ENCODE measurements around the gene MELTF.

MELTF gene

GRCh38 chr3:197021231-197021630 lies 8.4 kb downstream of the MELTF start:
- no CpG with 5 or more reads among the region's 10 CpGs for WGBS (ENCODE audit: insufficient coverage, insufficient read length)
- Histone ChIP-seq H3K9me3 (ENCODE audit: control insufficient read depth, insufficient read depth, low read length) (no peaks in the 10 kb centered on the region), H3K27me3 (ENCODE audit: control insufficient read depth, insufficient read depth, low read length) (no peaks in the 10 kb centered on the region), H3K27ac (ENCODE audit: low read length) (no peak overlapping the region), H3K4me3 (ENCODE audit: low read length) (no peak overlapping the region), H3K4me1 (ENCODE audit: control insufficient read depth, insufficient read depth, low read length) (peaks cover 4% of the 10 kb centered on the region; the same call in 1 of the 2 replicates), H3K36me3 (ENCODE audit: control insufficient read depth, insufficient read depth, low read length) (no peaks in the 10 kb centered on the region)
- no peak for DNase-seq (ENCODE audit: low read depth, low spot score)

GRCh38 chr3:197019535-197019934 lies 10.1 kb downstream of the MELTF start:
- no peaks in the 10 kb centered on the region for H3K27me3 ChIP-seq (ENCODE audit: control insufficient read depth, insufficient read depth, low read length)
- H3K9me3 ChIP-seq (ENCODE audit: control insufficient read depth, insufficient read depth, low read length) = no peaks in the 10 kb centered on the region
- no peaks in the 10 kb centered on the region for H3K36me3 ChIP-seq (ENCODE audit: control insufficient read depth, insufficient read depth, low read length)
- no peak overlapping the region for H3K27ac ChIP-seq (ENCODE audit: low read length)
- peaks cover 4% of the 10 kb centered on the region; the same call in 1 of the 2 replicates for H3K4me1 ChIP-seq (ENCODE audit: control insufficient read depth, insufficient read depth, low read length)
- WGBS (ENCODE audit: insufficient coverage, insufficient read length) = no CpG with 5 or more reads among the region's 13 CpGs
- H3K4me3 ChIP-seq (ENCODE audit: low read length) = no peak overlapping the region
- DNase-seq (ENCODE audit: low read depth, low spot score) = no peak

GRCh38 chr3:197019021-197019420 lies 10.6 kb downstream of the MELTF start:
- DNase-seq (ENCODE audit: low read depth, low spot score) = no peak
- no peak overlapping the region for H3K27ac ChIP-seq (ENCODE audit: low read length)
- no peaks in the 10 kb centered on the region for H3K9me3 ChIP-seq (ENCODE audit: control insufficient read depth, insufficient read depth, low read length)
- peaks cover 4% of the 10 kb centered on the region; the same call in 1 of the 2 replicates for H3K4me1 ChIP-seq (ENCODE audit: control insufficient read depth, insufficient read depth, low read length)
- no CpG with 5 or more reads among the region's 6 CpGs for WGBS (ENCODE audit: insufficient coverage, insufficient read length)
- H3K27me3 ChIP-seq (ENCODE audit: control insufficient read depth, insufficient read depth, low read length) = no peaks in the 10 kb centered on the region
- no peak overlapping the region for H3K4me3 ChIP-seq (ENCODE audit: low read length)
- no peaks in the 10 kb centered on the region for H3K36me3 ChIP-seq (ENCODE audit: control insufficient read depth, insufficient read depth, low read length)

GRCh38 chr3:197017003-197017402 lies 12.6 kb downstream of the MELTF start:
- Histone ChIP-seq H3K27ac (ENCODE audit: low read length) (no peak overlapping the region), H3K27me3 (ENCODE audit: control insufficient read depth, insufficient read depth, low read length) (no peaks in the 10 kb centered on the region), H3K36me3 (ENCODE audit: control insufficient read depth, insufficient read depth, low read length) (no peaks in the 10 kb centered on the region), H3K4me3 (ENCODE audit: low read length) (no peak overlapping the region), H3K9me3 (ENCODE audit: control insufficient read depth, insufficient read depth, low read length) (no peaks in the 10 kb centered on the region), H3K4me1 (ENCODE audit: control insufficient read depth, insufficient read depth, low read length) (peaks cover 4% of the 10 kb centered on the region; the same call in 1 of the 2 replicates)
- DNase-seq (ENCODE audit: low read depth, low spot score) = no peak
- no CpG with 5 or more reads among the region's 18 CpGs for WGBS (ENCODE audit: insufficient coverage, insufficient read length)

GRCh38 chr3:197015790-197016736 lies 13.6 kb downstream of the MELTF start:
- no peaks in the 10 kb centered on the region for H3K36me3 ChIP-seq (ENCODE audit: control insufficient read depth, insufficient read depth, low read length)
- H3K9me3 ChIP-seq (ENCODE audit: control insufficient read depth, insufficient read depth, low read length) = no peaks in the 10 kb centered on the region
- no peak overlapping the region for H3K27ac ChIP-seq (ENCODE audit: low read length)
- peaks cover under 1% of the 10 kb centered on the region; the same call in 1 of the 2 replicates for H3K4me1 ChIP-seq (ENCODE audit: control insufficient read depth, insufficient read depth, low read length)
- no CpG with 5 or more reads among the region's 28 CpGs for WGBS (ENCODE audit: insufficient coverage, insufficient read length)
- H3K27me3 ChIP-seq (ENCODE audit: control insufficient read depth, insufficient read depth, low read length) = no peaks in the 10 kb centered on the region
- H3K4me3 ChIP-seq (ENCODE audit: low read length) = no peak overlapping the region
- no peak for DNase-seq (ENCODE audit: low read depth, low spot score)

- H3K27ac ChIP-seq (ENCODE audit: low read length) = no peak overlapping the region
- H3K27me3 ChIP-seq (ENCODE audit: control insufficient read depth, insufficient read depth, low read length) = no peaks in the 10 kb centered on the region
- no peaks in the 10 kb centered on the region for H3K9me3 ChIP-seq (ENCODE audit: control insufficient read depth, insufficient read depth, low read length)
- no peak overlapping the region for H3K4me3 ChIP-seq (ENCODE audit: low read length)
- DNase-seq (ENCODE audit: low read depth, low spot score) = no peak
- H3K4me1 ChIP-seq (ENCODE audit: control insufficient read depth, insufficient read depth, low read length) = no peaks in the 10 kb centered on the region
- no peaks in the 10 kb centered on the region for H3K36me3 ChIP-seq (ENCODE audit: control insufficient read depth, insufficient read depth, low read length)
- WGBS (ENCODE audit: insufficient coverage, insufficient read length) = no CpG with 5 or more reads among the region's 22 CpGs
Observed at GRCh38 chr3:197014942-197015575, 14.6 kb downstream of the MELTF start.

GRCh38 chr3:197014024-197014423 lies 15.6 kb downstream of the MELTF start:
- Histone ChIP-seq H3K9me3 (ENCODE audit: control insufficient read depth, insufficient read depth, low read length) (no peaks in the 10 kb centered on the region), H3K27me3 (ENCODE audit: control insufficient read depth, insufficient read depth, low read length) (no peaks in the 10 kb centered on the region), H3K4me1 (ENCODE audit: control insufficient read depth, insufficient read depth, low read length) (no peaks in the 10 kb centered on the region), H3K27ac (ENCODE audit: low read length) (no peak overlapping the region), H3K36me3 (ENCODE audit: control insufficient read depth, insufficient read depth, low read length) (no peaks in the 10 kb centered on the region), H3K4me3 (ENCODE audit: low read length) (no peak overlapping the region)
- DNase-seq (ENCODE audit: low read depth, low spot score) = no peak
- WGBS (ENCODE audit: insufficient coverage, insufficient read length) = no CpG with 5 or more reads among the region's 6 CpGs

- H3K9me3 ChIP-seq (ENCODE audit: control insufficient read depth, insufficient read depth, low read length) = no peaks in the 10 kb centered on the region
- H3K27me3 ChIP-seq (ENCODE audit: control insufficient read depth, insufficient read depth, low read length) = no peaks in the 10 kb centered on the region
- H3K27ac ChIP-seq (ENCODE audit: low read length) = no peak overlapping the region
- no CpG with 5 or more reads among the region's 7 CpGs for WGBS (ENCODE audit: insufficient coverage, insufficient read length)
- no peak overlapping the region for H3K4me3 ChIP-seq (ENCODE audit: low read length)
- no peaks in the 10 kb centered on the region for H3K4me1 ChIP-seq (ENCODE audit: control insufficient read depth, insufficient read depth, low read length)
- no peaks in the 10 kb centered on the region for H3K36me3 ChIP-seq (ENCODE audit: control insufficient read depth, insufficient read depth, low read length)
- no peak for DNase-seq (ENCODE audit: low read depth, low spot score)
Observed at GRCh38 chr3:197012540-197012883, 17.1 kb downstream of the MELTF start.

- DNase-seq (ENCODE audit: low read depth, low spot score) = no peak
Observed at GRCh38 chr3:197011780-197012539, 17.7 kb downstream of the MELTF start.

More at GRCh38 chr3:197011780-197012539, 17.7 kb downstream of the MELTF start:
- Histone ChIP-seq H3K27me3 (ENCODE audit: control insufficient read depth, insufficient read depth, low read length) (no peaks in the 10 kb centered on the region), H3K36me3 (ENCODE audit: control insufficient read depth, insufficient read depth, low read length) (no peaks in the 10 kb centered on the region), H3K4me1 (ENCODE audit: control insufficient read depth, insufficient read depth, low read length) (no peaks in the 10 kb centered on the region), H3K4me3 (ENCODE audit: low read length) (no peak overlapping the region), H3K27ac (ENCODE audit: low read length) (no peak overlapping the region), H3K9me3 (ENCODE audit: control insufficient read depth, insufficient read depth, low read length) (no peaks in the 10 kb centered on the region)
- no CpG with 5 or more reads among the region's 25 CpGs for WGBS (ENCODE audit: insufficient coverage, insufficient read length)
